PFSK-1 (cell line): Measurements from ENCODE around the gene DCAF15.
A peak's percentile ranks its signal among the peaks of the same experiment; 100 is the strongest.

Source experiments
- FOXP2 ChIP-seq: optimal IDR thresholded peaks from 2 replicates; pipeline ENCODE3; 2011; ENCODE audit warnings: borderline replicate concordance, control low read depth, inconsistent platforms; ENCODE audit not compliant: insufficient read depth; ENCODE audit errors: extremely low read length, extremely low read depth
- POLR2AphosphoS5 ChIP-seq: IDR thresholded peaks from 2 replicates; pipeline ENCODE4 v1.6.1; 2012; ENCODE audit warnings: low read depth, mild to moderate bottlenecking, control low read depth, low read length, moderate library complexity
- REST ChIP-seq, 2 experiments: IDR thresholded peaks; 2 replicates each; pipeline versions ENCODE4 v1.6.1 to v1.8.0; 2011 to 2012; ENCODE audit warnings: low read depth in 2 of 2, low read length in 2 of 2, control low read depth in 1 of 2, inconsistent platforms in 1 of 2, mild to moderate bottlenecking in 1 of 2, moderate library complexity in 1 of 2; ENCODE audit not compliant: insufficient read depth in 1 of 2
- SIN3A ChIP-seq: IDR thresholded peaks from 2 replicates; pipeline ENCODE4 v1.6.1; 2012; ENCODE audit warnings: mild to moderate bottlenecking, low read length, moderate library complexity, borderline replicate concordance; ENCODE audit not compliant: insufficient read depth
- TAF1 ChIP-seq: IDR thresholded peaks from 2 replicates; pipeline ENCODE4 v1.6.1; 2012; ENCODE audit warnings: low read length, control low read depth, borderline replicate concordance; ENCODE audit not compliant: insufficient read depth

The DCAF15 gene

GRCh38 chr19:13983213-13983889, 31.0 kb downstream of the DCAF15 start:
- TF ChIP-seq REST (IDR thresholded peaks at IDR 0.05; ENCODE audit: insufficient read depth in 1 of 2, low read depth in 2 of 2, low read length in 2 of 2) (no peak), SIN3A (no peak), POLR2AphosphoS5 (no peak), TAF1 (no peak), FOXP2 (no peak)

GRCh38 chr19:13984186-13984585, 31.9 kb downstream of the DCAF15 start:
- no peak for TF ChIP-seq REST (IDR thresholded peaks at IDR 0.05; ENCODE audit: insufficient read depth in 1 of 2, low read depth in 2 of 2, low read length in 2 of 2)
- no peak for TF ChIP-seq TAF1
- no peak for TF ChIP-seq SIN3A
- no peak for TF ChIP-seq FOXP2
- no peak for TF ChIP-seq POLR2AphosphoS5

DNA sequence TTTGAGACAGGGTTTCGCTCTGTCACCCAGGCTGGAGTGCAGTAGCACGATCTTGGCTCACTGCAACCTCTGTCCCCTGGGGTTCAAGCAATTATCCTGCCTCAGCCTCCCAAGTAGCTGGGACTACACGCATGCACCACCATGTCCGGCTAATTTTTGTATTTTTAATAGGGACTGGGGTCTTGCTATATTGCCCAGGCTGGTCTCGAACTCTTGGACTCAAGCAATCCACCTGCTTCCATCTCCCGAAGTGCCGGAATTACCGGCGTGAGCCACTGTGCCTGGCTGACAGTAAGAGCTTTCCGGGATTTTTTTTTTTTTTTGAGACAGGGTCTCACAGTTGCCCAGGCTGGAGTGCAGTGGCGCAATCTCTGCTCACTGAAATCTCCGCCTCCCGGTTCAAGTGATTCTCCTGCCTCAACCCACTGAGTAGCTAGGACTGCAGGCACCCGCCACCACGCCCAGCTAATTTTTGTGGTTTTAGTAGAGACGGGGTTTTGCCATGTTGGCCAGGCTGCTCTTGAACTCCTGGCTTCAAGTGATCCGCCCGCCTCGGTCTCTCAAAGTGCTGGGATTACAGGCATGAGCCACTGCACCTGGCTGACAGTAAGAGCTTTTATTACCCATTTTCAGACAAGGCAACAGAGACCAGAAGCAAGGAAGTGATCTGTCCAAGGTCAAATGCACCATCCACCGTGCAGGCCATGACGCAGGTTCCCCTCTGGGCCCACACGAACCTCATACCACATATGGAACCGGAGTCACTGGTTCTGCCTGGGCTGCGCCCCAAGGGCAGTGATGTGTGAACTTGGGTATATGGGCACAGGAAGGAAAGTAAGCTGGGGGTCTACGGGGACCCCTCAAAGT, 32.8 kb downstream of the DCAF15 start:
- TF ChIP-seq FOXP2, result no peak

- TF ChIP-seq SIN3A (no peak), POLR2AphosphoS5 (no peak), REST (IDR thresholded peaks at IDR 0.05; ENCODE audit: insufficient read depth in 1 of 2, low read depth in 2 of 2, low read length in 2 of 2) (no peak), TAF1 (no peak), FOXP2 (no peak)
Observed at GRCh38 chr19:13985771-13986347, 33.5 kb downstream of the DCAF15 start.

DNA sequence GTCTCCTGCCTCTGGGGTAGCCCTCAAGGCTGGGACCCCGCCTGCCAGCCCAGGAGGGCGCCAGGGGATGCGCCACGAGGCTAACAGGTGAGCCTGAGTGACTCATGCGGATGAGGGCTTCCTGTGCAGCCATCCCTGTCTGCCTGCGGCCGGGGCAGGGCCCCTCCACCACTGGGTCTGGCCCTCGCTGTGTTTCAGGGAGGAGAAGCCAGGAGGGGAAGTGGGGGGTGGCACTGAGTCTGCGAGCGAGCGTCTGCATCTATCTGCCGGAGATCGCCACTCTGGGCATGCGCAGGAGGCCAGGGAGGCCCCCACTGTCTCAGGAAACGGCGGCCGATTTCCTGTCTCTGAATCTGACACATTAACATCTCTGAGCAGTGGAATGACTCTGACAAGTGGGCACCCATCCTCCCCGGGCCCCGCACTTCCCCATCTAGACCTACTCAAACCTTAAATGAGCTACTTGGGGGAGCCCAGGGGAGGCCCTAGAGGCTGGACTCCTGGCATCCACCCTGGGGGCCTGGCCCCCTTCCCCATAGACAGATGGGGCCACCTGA, 34.1 kb downstream of the DCAF15 start:
- TF ChIP-seq SIN3A (no peak), POLR2AphosphoS5 (peak; percentile 68), REST (IDR thresholded peaks at IDR 0.05; ENCODE audit: insufficient read depth in 1 of 2, low read depth in 2 of 2, low read length in 2 of 2) (0 out of 4 replicates have a peak, but pooled peaks of 1 of the 2 experiments have one; percentile 1), FOXP2 (peak; percentile 88)
